WI38 (cell line): Measurements from ENCODE around the gene SNTG2.

Experiments used
- H3K4me3 ChIP-seq: 2 replicates; pipeline ENCODE4 v1.5.1; 2011; ENCODE audit warnings: low read depth, mild to moderate bottlenecking, control low read depth, low read length
- TF ChIP-seq, protein P1 (sequence below): IDR thresholded peaks from 2 replicates; pipeline ENCODE4 v1.5.1; 2012; ENCODE audit warnings: low read depth, mild to moderate bottlenecking, control low read depth, low read length

The SNTG2 gene

GRCh38 chr2:1234731-1235308 lies 284.2 kb downstream of the SNTG2 start:
- H3K4me3 ChIP-seq, result no peak overlapping the region
- TF ChIP-seq, protein P1, sequence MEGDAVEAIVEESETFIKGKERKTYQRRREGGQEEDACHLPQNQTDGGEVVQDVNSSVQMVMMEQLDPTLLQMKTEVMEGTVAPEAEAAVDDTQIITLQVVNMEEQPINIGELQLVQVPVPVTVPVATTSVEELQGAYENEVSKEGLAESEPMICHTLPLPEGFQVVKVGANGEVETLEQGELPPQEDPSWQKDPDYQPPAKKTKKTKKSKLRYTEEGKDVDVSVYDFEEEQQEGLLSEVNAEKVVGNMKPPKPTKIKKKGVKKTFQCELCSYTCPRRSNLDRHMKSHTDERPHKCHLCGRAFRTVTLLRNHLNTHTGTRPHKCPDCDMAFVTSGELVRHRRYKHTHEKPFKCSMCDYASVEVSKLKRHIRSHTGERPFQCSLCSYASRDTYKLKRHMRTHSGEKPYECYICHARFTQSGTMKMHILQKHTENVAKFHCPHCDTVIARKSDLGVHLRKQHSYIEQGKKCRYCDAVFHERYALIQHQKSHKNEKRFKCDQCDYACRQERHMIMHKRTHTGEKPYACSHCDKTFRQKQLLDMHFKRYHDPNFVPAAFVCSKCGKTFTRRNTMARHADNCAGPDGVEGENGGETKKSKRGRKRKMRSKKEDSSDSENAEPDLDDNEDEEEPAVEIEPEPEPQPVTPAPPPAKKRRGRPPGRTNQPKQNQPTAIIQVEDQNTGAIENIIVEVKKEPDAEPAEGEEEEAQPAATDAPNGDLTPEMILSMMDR, result no peak

DNA sequence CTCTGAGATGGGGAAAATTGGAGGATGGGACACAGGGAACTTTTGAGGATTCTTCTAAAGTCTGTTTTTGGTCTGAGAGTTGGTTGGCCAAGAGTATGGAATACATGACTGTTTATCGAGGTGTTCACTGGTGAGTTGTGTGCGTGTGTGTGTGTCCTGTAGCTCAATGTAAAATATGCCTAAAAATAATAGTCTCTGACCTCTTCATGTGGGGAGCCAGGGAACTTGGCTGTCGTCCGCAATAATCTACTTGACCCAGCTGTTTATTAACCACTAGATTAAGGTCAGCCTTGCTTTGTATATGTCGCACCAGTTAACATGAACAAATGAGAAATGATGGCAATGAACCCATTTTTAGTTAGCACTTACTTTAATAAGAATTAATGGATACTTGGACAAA lies 285.2 kb downstream of the SNTG2 start:
- TF ChIP-seq, protein P1, result no peak
- no peak overlapping the region for H3K4me3 ChIP-seq

DNA sequence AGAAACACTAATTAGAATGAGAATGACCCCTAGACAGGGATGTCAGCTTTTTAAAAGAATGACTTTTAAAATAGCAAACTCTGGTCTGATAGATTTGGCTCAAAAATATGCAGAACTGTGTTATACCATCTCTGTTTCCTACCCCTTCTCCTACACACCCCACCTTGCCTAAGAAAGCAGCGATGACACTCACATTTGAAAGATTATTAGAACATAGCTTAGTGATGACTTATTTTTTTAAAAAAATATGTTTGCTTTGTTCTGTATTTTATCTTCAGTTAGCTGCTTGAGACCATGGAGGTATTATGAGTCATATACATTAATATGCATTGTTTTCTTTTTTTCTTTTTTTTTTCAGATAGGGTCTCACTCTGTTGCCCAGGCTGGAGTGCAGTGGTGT lies 286.0 kb downstream of the SNTG2 start:
- H3K4me3 ChIP-seq, result no peak overlapping the region
- TF ChIP-seq, protein P1, result no peak

DNA sequence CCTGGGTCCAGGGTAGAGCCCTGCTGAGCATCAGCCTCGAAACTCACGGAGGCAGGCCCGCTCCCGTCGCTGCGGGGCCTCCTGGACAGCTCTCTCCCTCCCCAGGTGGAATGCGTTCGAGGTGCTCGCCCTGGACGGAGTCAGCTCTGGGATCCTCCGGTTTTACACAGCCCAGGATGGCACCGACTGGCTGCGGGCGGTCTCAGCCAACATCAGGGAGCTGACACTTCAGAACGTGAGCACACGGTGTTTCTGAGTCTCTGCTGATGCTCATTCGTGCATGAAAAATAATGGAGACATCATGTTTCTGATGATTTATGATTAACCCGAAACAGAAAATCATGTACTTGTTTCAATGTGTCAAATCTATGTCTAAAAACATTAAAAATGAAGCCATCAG lies 287.1 kb downstream of the SNTG2 start:
- H3K4me3 ChIP-seq, result no peak overlapping the region
- TF ChIP-seq, protein P1, result no peak

DNA sequence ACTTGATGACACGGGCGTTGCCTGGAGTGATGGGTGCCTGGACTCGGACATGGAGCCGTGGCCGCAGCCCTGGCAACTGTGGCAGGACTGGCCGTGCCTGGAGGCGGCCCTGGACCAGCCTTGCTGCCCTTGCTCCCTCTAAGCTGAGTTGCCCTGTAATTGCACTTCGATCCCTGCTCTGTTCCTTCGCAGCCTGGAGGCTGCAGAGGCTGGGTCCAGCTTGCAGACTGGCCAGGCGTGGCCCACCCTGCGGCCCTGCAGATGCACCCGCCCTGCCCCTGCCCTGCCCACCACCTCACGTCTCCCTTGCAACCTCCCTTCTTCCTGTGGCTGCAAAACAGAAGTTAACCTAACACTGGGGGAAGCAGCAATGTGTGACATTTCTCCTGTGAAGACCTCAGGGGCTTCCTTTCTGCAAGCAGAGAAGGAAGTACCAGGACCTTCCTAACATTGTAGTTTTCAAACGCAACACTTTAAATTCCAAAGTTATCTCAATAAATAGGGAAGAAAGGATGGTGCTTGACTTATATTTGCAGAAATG lies 288.0 kb downstream of the SNTG2 start:
- TF ChIP-seq, protein P1, result no peak
- no peak overlapping the region for H3K4me3 ChIP-seq

DNA sequence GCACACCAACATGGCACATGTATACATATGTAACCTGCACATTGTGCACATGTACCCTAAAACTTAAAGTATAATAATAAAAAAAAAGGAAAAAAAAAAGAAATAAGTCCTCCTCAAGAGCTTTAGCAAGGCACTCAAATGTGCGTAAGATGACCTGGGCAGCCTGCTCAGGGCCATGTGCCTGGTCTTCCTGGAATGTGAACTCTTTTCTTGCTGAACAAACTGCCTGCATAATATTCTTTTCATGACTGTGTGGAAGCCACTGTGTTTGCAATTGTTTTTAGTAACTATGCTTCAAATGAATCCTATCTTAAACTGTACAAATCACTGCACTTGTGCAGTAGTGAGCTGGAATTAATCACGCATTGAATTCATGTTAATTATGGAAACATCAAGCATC lies 294.5 kb downstream of the SNTG2 start:
- H3K4me3 ChIP-seq, result no peak overlapping the region
- TF ChIP-seq, protein P1, result no peak

DNA sequence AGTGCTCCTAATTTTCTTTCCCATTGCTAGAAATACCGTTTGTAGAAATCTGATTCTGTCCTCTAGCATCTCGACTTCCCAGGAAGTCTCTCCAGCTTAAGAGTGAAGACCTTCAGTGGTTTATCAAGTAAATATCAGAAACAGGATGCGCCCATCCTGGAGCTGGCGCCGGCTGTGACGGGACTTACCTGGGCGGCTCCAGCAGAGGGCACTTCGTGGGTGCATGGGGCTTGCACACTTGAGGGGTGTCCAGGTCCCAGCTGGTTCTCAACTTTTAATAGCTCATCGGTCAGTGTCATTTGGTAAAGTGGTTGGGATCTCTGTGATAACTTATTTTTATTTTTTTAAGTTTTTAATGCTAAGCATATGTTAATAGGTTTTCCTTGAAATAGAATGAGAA lies 295.6 kb downstream of the SNTG2 start:
- H3K4me3 ChIP-seq, result no peak overlapping the region
- TF ChIP-seq, protein P1, result no peak
